GM12878 (cell line): ENCODE data around the gene ARHGAP26. TPM values are rescaled to one million over a fixed set of nuclear protein-coding genes. Genes with fewer than 3 reads are reported as not detected.

Experiments
- CBX5 ChIP-seq: sonication (generic); IDR thresholded peaks from 2 replicates; pipeline ENCODE4 v1.6.1; 2016; ENCODE audit warnings: low read depth, moderate library complexity, mild to moderate bottlenecking, inconsistent platforms
- FOXM1 ChIP-seq: IDR thresholded peaks from 2 replicates; pipeline ENCODE4 v1.6.1; 2012; ENCODE audit warnings: low read depth, mild to moderate bottlenecking, inconsistent platforms, low read length, moderate library complexity
- JUNB ChIP-seq: IDR thresholded peaks from 2 replicates; pipeline ENCODE4 v1.6.1; 2016; ENCODE audit warnings: antibody characterized with exemption, mild to moderate bottlenecking
- MYB ChIP-seq: fragments of 150-350 bp; IDR thresholded peaks from 2 replicates; pipeline ENCODE4 v1.6.1; 2014; ENCODE audit warnings: mild to moderate bottlenecking, low read depth, low read length, borderline replicate concordance
- ZBTB40 ChIP-seq: fragments of 450-650 bp; IDR thresholded peaks from 2 replicates; pipeline ENCODE4 v1.6.1; 2016; ENCODE audit warnings: mild to moderate bottlenecking, moderate library complexity, borderline replicate concordance
- ZNF592 ChIP-seq: fragments of 450-650 bp; IDR thresholded peaks from 2 replicates; pipeline ENCODE4 v1.6.1; 2017; ENCODE audit warnings: mild to moderate bottlenecking, moderate library complexity
- polyA plus RNA-seq, 11 experiments: library from polyadenylated mRNA; depleted of rRNA in 4 of 11; unstranded in 6 of 11; stranded (reverse) in 5 of 11; fragments of >200 nt; fragmentation: Nextera tagmentation in 4 of 11; fragmentation: Illumina TruSeq in 1 of 11; extraction: Ambion mirVana in 4 of 11; extraction: Trizol in 1 of 11; gene quantifications; 1 replicate in 1 of 11; 2 replicates in 10 of 11; pipeline versions ENCODE4 v1.2.1 to v1.2.3, GENCODE V29; 2011 to 2016; ENCODE audit warnings: inconsistent platforms in 2 of 11, missing spikeins in 2 of 11, low read depth in 1 of 11
- total RNA-seq, 4 experiments: library from RNA; depleted of rRNA in 3 of 4; stranded (reverse); fragments of >200 nt in 3 of 4; fragmentation: Illumina TruSeq in 1 of 4; extraction: Trizol in 1 of 4; gene quantifications; 2 replicates each; pipeline versions ENCODE4 v1.2.1 to v1.2.3, GENCODE V29; 2013 to 2021

ARHGAP26 gene
- total and polyA plus RNA-seq, 10 of the 15 experiments (the other 5 are each of a cell fraction or from before 2014, with no cell fraction given) = 9.4 to 41.5 (median 19.3) TPM

GRCh38 chr5:142886956-142887355 is 116.8 kb downstream of the ARHGAP26 start (continued):
- no peak for TF ChIP-seq ZBTB40
- no peak for TF ChIP-seq ZNF592
- TF ChIP-seq JUNB = no peak
- TF ChIP-seq MYB = no peak
- TF ChIP-seq CBX5 = no peak
- no peak for TF ChIP-seq FOXM1
- TF ChIP-seq, all 136 proteins: peak for 0
